IPS-11a (cell line): ENCODE data around the gene MBD5.

Source experiments
- H3K4me3 ChIP-seq: one replicate; pipeline ENCODE4 v1.5.1; 2013; ENCODE audit warnings: low read depth, low read length, control low read depth

The MBD5 gene

DNA sequence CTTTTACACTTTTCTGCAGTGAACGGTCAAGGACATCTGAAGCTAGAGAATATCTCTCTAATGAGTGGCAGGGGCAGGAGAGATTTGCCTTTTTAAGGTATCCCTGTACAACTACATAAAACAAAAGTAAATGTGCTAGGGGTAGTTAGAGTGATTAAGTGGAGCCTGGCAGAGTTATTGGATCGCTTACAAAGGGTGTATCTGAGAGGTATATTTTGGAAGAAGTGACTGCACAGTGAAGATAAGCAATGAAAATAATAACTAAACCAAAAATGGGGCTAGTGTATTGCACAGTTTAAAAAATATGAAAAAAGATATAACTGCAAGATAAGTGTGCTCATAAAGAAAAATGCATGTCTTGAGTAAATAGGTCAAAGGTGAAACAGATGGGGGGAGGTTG lies 430.2 kb downstream of the MBD5 start:
- H3K4me3 ChIP-seq = no peak overlapping the region

DNA sequence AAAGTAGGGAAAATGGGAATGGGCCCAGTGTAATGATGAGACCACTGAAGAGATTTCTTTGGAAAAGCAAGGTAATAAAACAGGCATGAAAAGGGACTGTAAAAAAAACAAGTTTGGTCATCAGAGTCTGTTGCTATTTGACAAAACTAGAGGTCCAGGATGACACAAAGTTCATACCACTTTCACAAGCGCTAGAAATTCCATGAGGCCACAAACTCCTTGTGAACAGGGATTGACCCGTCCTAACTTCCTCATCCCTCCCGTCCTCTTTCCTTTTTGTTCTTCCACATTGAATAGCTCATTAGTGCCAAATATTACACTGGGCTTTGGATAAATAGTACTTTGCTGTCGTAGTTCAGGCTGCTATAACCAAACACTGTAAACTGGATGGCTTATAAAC lies 434.9 kb downstream of the MBD5 start:
- no peak overlapping the region for H3K4me3 ChIP-seq

DNA sequence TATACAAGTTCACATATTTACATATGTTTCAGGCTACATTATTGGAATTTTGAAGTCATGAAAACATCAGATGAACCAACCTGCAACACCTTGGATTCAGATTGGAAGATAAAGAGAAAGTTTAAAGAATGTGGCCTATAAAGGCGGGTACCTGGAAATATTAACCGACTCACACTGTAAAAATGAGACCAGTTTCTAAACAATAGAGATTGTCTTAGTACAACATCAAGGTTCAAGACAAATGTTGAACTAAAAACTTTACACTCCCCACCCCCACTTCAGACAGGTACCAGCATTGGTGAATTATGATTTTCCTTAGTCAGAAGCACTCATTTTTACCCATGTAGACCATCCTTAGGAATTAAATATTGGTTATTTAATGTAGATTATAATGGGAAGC lies 437.3 kb downstream of the MBD5 start:
- H3K4me3 ChIP-seq = no peak overlapping the region

DNA sequence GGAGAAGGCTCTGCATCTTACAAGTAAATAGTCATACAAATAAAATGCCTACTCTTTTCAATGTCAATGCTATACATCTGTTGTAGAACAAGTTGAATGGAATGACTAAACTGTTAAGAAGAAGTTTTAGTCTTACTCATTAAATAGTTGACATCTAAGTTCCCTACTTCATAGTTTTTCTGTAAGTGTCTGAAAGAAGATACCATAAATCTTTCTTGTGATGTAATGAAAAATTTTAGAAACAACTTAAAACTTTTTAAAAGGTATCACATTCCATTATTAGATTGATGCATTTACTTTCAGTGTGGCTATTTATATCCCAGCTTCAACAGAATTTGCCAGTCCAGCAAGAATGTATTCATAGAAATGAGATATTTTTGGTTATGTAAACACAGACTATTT lies 438.5 kb downstream of the MBD5 start:
- no peak overlapping the region for H3K4me3 ChIP-seq

DNA sequence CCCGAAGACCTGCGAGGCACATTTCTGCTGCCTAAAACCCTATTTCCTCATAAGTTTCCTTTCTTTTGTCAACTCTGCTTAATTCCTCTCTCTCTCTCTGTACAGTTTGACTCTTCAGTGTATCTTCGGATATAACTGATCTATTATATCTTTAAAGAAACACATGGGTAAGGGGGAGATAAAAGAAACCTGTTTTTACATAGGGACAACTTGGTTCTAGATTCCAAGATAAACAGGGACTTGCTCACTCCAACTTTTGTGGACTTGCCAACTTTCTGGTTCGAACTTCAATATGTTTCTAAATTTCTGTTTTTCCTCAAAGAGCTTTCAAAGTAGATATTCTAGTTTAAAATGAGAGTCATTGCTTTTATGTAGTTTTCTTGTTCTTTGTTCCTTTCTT lies 441.0 kb downstream of the MBD5 start:
- no peak overlapping the region for H3K4me3 ChIP-seq

DNA sequence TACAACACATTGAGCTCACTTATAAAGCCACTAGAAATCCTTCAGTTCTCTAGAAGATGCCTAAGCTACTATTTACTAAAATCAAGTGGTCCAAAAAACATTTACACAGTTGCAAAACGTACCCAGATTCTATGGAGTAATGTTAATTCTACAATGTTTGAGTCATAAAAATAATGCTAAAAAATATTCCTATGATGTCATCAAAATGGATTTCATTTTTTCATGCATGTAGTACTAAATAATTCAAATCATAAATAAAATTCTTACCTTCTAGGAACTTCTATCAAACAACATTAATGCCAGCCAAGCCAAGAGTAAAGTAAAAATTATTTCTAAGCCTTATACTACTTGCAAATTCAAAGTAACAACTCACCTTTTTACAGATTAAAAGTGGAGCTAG lies 454.7 kb downstream of the MBD5 start:
- no peak overlapping the region for H3K4me3 ChIP-seq

DNA sequence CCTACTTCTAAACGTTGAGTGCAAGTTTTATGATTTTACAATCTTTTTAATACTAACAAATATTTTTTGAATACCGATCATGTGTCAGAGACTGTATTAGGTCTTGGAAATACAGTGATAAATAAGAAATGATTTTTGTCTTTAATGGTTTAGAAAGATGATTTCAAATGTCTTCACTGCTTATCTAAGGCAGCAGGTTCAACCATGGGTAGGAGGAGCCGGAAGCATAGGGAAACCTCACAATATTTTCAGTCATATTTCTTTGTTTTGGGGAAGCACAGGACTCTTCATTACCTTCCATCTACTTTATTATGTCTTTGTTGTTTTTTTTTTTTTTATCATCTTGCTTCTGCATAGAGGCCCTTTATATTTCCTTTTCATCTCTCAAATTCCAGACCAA lies 458.5 kb downstream of the MBD5 start:
- H3K4me3 ChIP-seq = no peak overlapping the region

DNA sequence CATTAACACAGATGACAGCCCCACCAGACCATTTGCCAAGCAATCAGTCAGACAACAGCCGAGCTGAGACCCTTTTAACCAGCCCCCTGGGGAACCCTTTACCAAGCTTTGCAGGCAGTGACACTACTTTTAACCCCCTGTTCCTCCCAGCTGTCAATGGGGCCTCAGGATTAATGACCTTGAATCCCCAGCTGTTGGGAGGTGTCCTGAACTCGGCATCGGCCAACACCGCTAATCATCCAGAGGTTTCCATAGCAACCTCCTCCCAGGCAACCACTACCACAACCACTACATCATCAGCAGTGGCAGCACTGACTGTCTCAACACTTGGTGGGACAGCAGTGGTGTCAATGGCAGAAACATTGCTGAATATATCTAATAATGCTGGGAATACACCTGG lies 462.8 kb downstream of the MBD5 start:
- H3K4me3 ChIP-seq = no peak overlapping the region

DNA sequence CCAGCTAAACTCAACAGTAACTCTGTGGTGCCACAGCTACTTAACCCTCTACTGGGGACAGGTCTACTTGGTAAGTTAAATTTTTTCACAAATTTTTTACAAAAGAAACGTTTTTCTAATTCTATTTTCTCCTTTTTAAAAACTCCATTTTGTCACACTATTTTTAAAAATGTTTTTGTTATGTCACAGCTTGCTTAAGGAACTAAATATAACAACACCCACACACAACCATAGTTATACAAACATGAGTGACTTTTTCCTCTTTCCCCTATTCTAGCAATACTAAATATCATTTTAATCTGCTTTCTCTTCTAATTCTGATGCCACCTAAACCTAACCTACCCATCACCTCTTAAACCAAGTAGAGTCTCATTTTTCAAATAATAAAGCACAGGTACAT lies 463.2 kb downstream of the MBD5 start:
- no peak overlapping the region for H3K4me3 ChIP-seq

DNA sequence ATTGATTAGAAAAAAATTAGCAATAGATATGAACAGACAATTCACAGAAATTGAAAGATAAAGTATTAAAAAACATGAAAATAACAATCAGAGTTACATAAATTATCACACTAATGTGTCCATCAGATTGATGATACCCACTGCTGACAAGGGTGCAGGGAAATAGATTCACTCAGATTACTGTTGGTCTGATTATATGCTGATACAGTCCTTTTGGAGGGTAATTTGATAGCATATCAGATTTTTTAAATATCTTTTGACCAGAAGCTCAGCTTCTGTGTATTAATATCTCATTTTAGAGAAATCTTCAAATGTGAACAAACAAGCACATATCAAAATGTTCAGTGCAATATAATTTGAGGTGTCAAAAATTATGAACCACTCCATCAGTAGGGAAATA lies 465.8 kb downstream of the MBD5 start:
- no peak overlapping the region for H3K4me3 ChIP-seq

DNA sequence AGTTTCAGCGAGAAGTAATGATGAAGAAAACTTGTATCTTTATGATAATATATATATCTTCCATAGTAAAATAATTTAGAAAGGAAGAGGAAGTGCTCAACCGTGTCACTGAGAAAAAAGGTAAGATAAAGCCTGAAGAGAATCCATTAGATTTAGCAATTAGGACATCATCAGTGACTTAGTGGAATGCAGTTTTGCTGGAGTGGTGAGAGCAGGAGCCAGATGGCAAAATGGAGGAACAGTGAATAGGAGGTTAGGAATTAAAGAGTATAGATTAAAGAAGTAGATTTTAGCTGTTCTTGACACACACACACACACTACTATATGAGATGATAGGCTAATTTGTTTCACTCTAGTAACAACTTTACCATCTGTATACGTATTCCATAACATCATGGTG lies 466.5 kb downstream of the MBD5 start:
- no peak overlapping the region for H3K4me3 ChIP-seq

DNA sequence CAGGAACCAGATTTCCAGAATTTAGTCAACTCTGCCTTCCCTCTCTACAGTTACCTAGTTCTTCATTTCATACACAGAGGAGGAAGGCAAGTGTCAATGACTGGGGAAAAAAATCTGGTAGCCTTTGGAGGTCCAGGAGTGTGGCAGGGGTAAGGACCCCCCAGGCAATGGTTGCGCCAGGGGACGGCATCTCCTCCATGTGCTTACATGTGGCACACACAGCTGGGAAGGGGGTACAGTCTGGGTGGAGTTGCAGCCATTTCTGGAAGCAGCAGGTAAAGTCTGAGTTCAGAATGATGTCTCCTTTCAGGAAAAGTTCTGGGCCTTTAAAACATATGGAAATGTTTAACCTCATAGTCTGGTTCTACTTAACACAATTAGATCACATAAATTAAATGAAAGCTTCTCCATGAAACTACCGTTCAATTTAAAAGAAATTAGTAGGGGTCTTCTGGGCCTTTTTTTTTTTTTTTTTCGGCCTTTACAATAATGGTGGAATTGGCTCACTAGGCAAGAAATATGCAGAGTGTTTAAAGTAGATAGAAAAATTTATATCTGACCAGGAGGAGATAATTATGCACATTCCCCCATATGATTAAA lies 470.0 kb downstream of the MBD5 start:
- no peak overlapping the region for H3K4me3 ChIP-seq

DNA sequence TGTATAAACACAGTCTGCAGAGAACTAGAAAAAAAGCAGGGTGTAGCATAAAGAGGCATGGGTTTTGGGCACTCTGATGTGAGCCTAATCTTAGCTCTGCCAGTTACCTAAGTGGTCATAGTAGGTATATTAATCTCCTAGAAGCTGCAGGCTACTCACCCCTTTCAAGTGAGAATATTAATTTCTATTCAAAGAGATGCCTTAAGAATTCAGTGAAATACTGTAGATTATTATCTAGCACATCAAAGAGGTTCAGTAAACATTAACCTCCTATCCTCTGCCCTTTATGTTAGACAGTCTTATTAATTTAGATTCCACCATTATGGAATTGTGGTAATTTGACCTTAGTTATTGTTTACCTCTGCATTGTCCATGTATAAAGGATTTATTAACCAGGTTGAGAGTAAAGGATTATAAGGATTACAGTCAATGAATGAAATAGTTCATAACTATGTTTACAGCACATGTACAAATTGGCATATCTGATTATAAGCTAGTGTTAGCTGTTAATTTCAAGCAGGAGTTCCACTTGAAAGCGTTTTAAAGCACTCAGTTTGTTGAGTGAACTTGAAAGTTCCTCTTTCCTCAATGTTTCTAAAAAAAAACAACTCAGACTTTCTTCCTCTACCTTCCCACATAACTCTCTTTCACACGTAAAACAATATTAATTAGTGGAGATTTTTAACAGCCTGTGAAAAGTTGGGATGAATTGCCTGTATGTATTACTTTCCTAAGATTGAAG lies 473.1 kb downstream of the MBD5 start:
- H3K4me3 ChIP-seq = no peak overlapping the region

DNA sequence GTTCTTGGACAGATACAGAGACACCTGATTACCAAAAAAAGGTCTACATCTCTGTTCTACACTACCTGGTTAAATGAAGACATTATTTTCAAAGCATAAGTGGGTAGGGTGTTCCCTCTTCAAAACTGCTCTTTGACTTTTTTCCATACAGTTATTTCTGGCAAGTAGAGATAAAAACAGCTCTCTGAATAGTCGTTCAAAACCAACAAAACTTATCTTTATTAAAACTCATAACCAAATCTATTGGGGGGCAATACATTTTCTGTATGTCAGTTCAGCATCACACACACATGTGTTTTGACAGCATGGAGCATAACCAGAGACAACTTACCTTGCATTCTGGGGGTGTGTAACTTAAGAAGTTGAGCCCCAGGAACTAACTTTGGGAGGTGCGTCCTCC lies 474.7 kb downstream of the MBD5 start:
- no peak overlapping the region for H3K4me3 ChIP-seq

DNA sequence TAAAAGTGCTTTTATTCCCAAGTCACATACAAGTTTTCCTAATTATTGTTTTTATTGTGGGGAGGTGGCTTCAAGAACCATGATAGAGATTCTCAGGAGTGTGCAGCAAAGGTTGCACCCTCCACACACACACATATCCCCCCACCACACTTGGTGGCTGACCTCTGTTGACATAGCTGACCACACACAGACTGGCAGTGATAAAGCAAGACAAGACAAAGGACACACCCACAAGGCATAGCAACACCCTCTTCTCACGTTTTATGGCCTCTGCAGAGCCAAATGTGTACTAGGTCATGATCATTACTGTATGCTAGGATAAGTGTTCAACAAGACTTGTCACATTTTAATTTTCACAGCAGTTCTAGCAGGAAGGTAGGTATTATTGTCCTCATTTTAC lies 480.7 kb downstream of the MBD5 start:
- H3K4me3 ChIP-seq = no peak overlapping the region

DNA sequence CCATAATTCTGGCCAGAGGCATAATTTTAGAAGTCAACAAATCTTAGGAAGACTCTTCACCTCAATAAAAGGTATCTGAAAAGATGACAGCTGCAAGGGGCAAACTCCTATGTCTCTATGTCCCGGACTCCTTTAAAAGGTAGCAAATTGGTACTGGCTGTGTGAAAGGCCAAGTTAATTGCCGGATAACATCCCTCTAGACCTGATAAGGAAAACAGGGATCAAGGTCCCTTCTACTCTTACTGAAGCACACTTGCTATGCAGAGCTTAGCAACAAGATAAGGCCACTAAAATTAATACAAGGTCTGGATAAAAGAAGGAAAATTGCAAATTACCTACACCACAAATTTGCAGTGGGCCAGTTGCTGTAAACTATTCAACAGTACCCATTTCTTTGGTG lies 482.6 kb downstream of the MBD5 start:
- no peak overlapping the region for H3K4me3 ChIP-seq

DNA sequence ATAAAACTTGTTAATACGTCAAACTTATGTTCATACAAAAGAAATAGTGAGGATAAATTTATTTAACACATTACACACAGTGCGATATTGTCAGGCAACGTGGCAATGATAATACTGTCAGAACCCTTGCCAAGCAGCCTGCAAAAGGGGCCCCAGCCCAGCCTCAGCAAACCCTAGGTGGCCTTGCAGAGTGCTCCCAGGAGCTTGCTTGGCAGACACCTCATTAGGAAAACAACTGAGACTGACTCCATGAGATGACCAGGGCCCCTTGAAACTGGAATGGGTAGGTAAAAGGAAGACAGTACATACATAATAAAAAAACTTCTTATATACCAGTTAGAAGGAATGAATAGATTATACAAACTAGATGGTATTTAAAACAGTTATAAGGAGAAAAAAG lies 487.1 kb downstream of the MBD5 start:
- H3K4me3 ChIP-seq = no peak overlapping the region

DNA sequence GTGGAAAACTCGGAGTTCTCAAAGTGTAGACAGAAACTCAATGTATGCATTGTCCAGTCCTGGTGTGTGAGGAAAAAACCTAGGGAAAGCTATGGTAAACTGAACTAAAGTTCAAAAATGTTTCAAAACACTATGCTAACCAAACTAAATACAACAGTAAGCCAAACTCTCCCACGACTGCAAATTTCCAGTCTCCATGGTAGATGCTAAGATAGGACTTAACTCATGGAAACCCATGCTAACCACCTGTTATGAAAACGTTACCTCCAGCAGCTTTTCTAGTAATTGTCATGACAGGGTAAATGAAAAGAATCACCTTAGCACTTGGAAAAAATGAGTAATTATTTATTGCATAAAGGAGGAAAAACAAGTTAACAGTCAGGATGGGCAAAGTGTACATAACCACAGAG lies 488.0 kb downstream of the MBD5 start:
- H3K4me3 ChIP-seq = no peak overlapping the region

DNA sequence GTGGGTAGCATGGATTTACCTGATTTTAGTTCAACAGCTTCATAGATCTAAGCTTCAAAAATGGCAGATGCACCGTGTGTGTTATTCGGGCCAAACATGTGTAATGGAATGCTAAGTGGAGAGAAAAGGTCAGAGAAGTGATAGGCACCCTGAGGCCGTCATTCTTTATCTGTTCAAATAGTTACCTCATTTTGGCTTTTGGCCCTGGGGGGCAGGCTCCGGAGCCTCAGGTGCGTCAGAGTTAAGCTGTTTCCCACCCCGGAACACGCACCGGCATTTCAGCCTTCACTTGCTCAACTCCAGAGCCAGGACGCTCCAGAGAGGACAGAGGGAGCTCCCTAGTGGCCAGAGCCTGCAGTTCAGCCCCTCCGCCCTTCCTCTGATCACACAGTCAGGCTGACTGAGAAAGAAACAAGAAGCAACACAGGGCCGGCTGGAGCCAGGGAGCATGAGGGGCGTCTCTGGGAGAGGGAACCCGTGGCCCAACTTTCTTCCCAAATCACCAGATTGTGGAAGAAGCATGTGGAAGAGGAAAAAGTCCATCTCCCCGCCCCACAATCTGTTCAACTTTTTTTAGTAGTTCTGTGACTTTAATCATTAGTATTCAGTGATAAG lies 488.5 kb downstream of the MBD5 start:
- H3K4me3 ChIP-seq = no peak overlapping the region

DNA sequence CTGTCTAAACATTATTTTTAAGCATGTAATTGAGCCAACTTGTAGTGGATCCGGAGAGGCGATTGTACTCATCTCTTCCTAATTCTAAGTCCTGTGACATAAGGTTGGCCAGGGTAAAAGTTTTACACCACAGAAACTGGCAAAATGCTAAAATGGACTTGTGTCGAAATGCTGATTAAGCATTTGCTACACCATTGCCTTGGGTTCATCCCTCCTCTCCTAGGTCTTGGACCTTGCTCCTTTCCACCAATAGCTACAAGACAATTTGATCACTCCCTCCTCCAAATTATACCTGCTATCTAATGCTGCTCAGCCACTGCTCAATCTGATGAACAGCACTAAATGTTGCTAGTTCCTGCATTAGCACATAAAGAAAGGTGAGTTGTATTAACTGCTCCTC lies 491.0 kb downstream of the MBD5 start:
- H3K4me3 ChIP-seq = no peak overlapping the region

DNA sequence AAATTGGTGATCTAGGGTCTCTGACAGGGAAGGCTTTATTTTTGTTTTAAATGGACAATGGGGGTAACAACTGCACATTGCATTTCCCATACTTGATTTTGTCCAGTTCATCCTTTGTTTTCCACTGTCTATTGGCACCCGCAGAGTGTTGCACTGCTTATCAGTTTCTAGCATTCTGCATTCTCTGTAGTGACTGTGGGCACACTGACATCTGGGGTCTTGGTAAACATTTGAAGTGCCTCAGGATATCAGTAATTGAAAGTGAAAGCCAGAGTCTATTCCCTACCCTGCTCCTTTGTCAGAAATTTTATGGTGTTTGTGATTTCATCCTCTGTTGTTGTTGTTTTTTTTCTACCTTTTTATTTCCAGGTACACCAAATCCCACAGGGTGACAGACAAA lies 491.6 kb downstream of the MBD5 start:
- H3K4me3 ChIP-seq = no peak overlapping the region

DNA sequence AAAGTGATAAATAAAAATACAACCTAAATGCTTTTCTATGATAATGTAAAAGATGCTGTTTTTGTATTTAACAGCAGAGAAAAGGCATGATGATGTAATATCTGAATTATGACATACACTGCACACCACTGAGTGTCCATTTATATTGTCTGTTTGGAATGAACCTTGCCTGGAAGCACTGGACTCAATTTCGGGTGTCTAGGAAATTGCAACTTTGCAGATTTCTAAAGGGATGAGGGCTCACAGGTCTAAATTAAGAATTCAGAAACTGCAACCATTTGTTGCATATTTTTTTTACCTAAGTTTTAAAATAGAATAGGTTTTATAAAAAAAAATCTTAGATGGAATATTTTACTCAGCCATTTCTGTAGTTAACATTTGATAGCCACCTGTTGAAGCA lies 492.5 kb downstream of the MBD5 start:
- no peak overlapping the region for H3K4me3 ChIP-seq

DNA sequence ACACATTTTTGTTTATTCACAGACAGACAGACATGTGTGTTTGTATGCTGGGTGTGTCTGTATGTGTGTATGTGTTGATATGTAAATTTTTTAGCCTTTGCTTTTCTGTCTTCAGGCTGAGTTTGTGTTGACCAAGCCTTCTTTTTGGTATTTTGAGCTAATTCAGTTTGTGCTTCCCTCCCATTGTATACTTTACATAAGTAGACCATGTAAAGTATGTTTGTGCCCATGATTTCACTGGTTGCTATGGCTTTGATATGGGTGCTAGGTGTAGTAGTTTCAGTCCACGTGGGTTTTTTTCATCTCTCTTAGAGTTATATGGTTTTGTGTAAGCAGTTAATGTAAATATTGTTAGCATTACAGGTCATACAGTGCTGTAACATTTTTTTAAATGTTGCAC lies 494.2 kb downstream of the MBD5 start:
- H3K4me3 ChIP-seq = no peak overlapping the region
